ENCODE results near the gene CSNK2B. TPM values are rescaled to one million over a fixed set of nuclear protein-coding genes. Genes with fewer than 3 reads are reported as not detected.

The CSNK2B gene
- total and polyA plus RNA-seq, 10 of the 15 experiments (the other 5 are each of a cell fraction or from before 2014, with no cell fraction given): 56.3 to 405 (median 286) TPM

GRCh38 chr6:31711233-31711632 lies 45.4 kb downstream of the CSNK2B start:
- FAIRE-seq (no peak), DNase-seq (ENCODE audit: low read depth, low spot score) (no peak), ATAC-seq (peak; percentile 37; the same call in 2 of the 3 replicates)
- Histone ChIP-seq H3K9ac (ENCODE audit: control insufficient read depth, insufficient read depth, low read length) (no peak overlapping the region), H3K27ac (ENCODE audit: control insufficient read depth, insufficient read depth) (no peak overlapping the region), H3K4me1 (ENCODE audit: control insufficient read depth, insufficient read depth, low read length) (no peaks in the 10 kb centered on the region), H3K79me2 (ENCODE audit: control insufficient read depth, insufficient read depth, low read length) (no peaks in the 10 kb centered on the region), H3K4me2 (ENCODE audit: control insufficient read depth, insufficient read depth) (no peak overlapping the region), H2AFZ (ENCODE audit: control insufficient read depth, low read depth, low read length) (no peak overlapping the region), H3K9me3 (replicated peaks; ENCODE audit: control insufficient read depth, insufficient read depth, low read length) (no peaks in the 10 kb centered on the region), H4K20me1 (ENCODE audit: control insufficient read depth, insufficient read depth) (no peaks in the 10 kb centered on the region), H3K36me3 (ENCODE audit: control insufficient read depth in 2 of 2, insufficient read depth in 2 of 2, low read length in 1 of 2) (no peaks in the 10 kb centered on the region), H3K27me3 (replicated peaks in 1 of 2; ENCODE audit: control insufficient read depth in 2 of 2, insufficient read depth in 2 of 2, low read length in 1 of 2) (peaks cover 0 to 2% of the 10 kb centered on the region in 2 experiments; a peak in 3 of 4 replicates), H3K4me3 (no peak overlapping the region)
- WGBS (ENCODE audit: insufficient coverage, insufficient replicate concordance, low lambda C conversion rate, missing lambda C conversion rate): 27% methylated on average over 8 of the region's 8 CpGs
- TF ChIP-seq KAT2A (conservative IDR thresholded peaks at IDR 0.05; ENCODE audit: control insufficient read depth, low read depth, low read length): no peak
- no peak for TF ChIP-seq SREBF2 (IDR thresholded peaks at IDR 0.05; ENCODE audit: low read length)
- ChIA-PET CTCF (interaction anchor here (0.5 to 2.9 kb wide), 3 partner anchors 27 to 58 kb away, joined by 3 to 14 read pairs (median 3); no protein-coding TSS in a partner anchor), SMC1A (ENCODE audit: uncharacterized antibody, unreplicated experiment) (no interaction called here), RAD21 (ENCODE audit: unreplicated experiment) (interaction anchor here (0.7 kb wide), 1 partner anchor 119 kb away, joined by 3 read pairs; no protein-coding TSS in a partner anchor), POLR2A (no interaction called here)
- in situ Hi-C loops (cut with MboI) (no loop called here), intact Hi-C loops (cut with micrococcal nuclease; ENCODE audit: unreplicated experiment) (no loop called here)
- no TSS peak for BruUV-seq (replicated peaks)

DNA sequence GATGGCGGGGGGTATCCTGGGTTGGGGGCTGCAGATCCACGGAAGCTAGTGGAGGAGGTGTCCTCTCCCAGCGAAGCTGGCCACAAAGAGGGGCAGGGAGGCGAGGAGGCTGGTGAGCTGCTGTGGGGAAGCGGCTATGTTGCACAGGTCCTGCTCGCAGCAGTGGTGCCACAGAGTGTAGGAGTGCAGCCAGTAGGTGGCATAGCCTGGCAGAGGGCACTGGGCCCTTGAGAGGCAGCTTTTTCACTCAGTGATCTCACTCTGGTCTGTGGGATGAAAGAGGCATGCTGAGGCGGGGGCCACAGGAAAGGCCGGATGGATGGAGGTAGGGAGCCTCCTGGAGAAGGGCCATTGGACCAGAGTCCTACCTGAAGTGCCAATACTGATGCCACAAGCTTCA lies 46.4 kb downstream of the CSNK2B start:
- POLR2A ChIA-PET: interaction anchor here (1.0 to 1.1 kb wide), 2 partner anchors 9 kb away, joined by 3 read pairs; partner anchors contain the start of genes ABHD16A and LY6G6C
- no peak for FAIRE-seq
- WGBS (ENCODE audit: insufficient coverage, insufficient replicate concordance, low lambda C conversion rate, missing lambda C conversion rate): 20% methylated on average over 8 of the region's 8 CpGs
- peak; percentile 81 for ATAC-seq
- DNase-seq (ENCODE audit: low read depth, low spot score): no peak
- H3K4me2 ChIP-seq (ENCODE audit: control insufficient read depth, insufficient read depth): no peak overlapping the region
- no peaks in the 10 kb centered on the region for H3K36me3 ChIP-seq (ENCODE audit: control insufficient read depth in 2 of 2, insufficient read depth in 2 of 2, low read length in 1 of 2)
- SMC1A ChIA-PET (ENCODE audit: uncharacterized antibody, unreplicated experiment): no interaction called here
- no peaks in the 10 kb centered on the region for H3K4me1 ChIP-seq (ENCODE audit: control insufficient read depth, insufficient read depth, low read length)
- in situ Hi-C loops (cut with MboI) (no loop called here), intact Hi-C loops (cut with micrococcal nuclease; ENCODE audit: unreplicated experiment) (no loop called here)
- H3K9ac ChIP-seq (ENCODE audit: control insufficient read depth, insufficient read depth, low read length): no peak overlapping the region
- RAD21 ChIA-PET (ENCODE audit: unreplicated experiment): interaction anchor here (1.2 kb wide), 1 partner anchor 32 kb away, joined by 4 read pairs; the partner anchor contains the start of gene LY6G5C
- TF ChIP-seq CTCF (IDR thresholded peaks at IDR 0.05 in 2 of 3, conservative IDR thresholded peaks at IDR 0.05 in 1 of 3; ENCODE audit: control insufficient read depth in 2 of 3, extremely low read depth in 1 of 3, insufficient read depth in 1 of 3, low read depth in 3 of 3, low read length in 3 of 3): peak; percentile 7 to 10 (median 9); a peak in 2 of 6 replicates
- TF ChIP-seq SMAD5 (IDR thresholded peaks at IDR 0.05; ENCODE audit: low read depth): no peak
- CTCF ChIA-PET: interaction anchor here (0.7 to 2.9 kb wide), 4 partner anchors 9 to 57 kb away, joined by 3 to 14 read pairs (median 5); partner anchors contain the start of gene ABHD16A
- H3K9me3 ChIP-seq (replicated peaks; ENCODE audit: control insufficient read depth, insufficient read depth, low read length): no peaks in the 10 kb centered on the region
- no peak overlapping the region for H3K4me3 ChIP-seq
- H4K20me1 ChIP-seq (ENCODE audit: control insufficient read depth, insufficient read depth): no peaks in the 10 kb centered on the region
- H3K79me2 ChIP-seq (ENCODE audit: control insufficient read depth, insufficient read depth, low read length): no peaks in the 10 kb centered on the region
- H3K27ac ChIP-seq (ENCODE audit: control insufficient read depth, insufficient read depth): no peak overlapping the region
- peaks cover 0 to 2% of the 10 kb centered on the region in 2 experiments; a peak in 3 of 4 replicates for H3K27me3 ChIP-seq (replicated peaks in 1 of 2; ENCODE audit: control insufficient read depth in 2 of 2, insufficient read depth in 2 of 2, low read length in 1 of 2)
- BruUV-seq (replicated peaks): no TSS peak
- no peak overlapping the region for H2AFZ ChIP-seq (ENCODE audit: control insufficient read depth, low read depth, low read length)
